Measurements from ENCODE around the gene CALM3.

GRCh38 chr19:46552891-46553290, 48.2 kb upstream of the CALM3 start:
- TF ChIP-seq REST (IDR thresholded peaks at IDR 0.05; ENCODE audit: insufficient read depth in 1 of 2, low read depth in 2 of 2, low read length in 2 of 2) = no peak
- TF ChIP-seq POLR2AphosphoS5 (IDR thresholded peaks at IDR 0.05; ENCODE audit: low read depth, low read length) = no peak
- TF ChIP-seq SIN3A (IDR thresholded peaks at IDR 0.05; ENCODE audit: borderline replicate concordance, insufficient read depth, low read length) = no peak

Data from PFSK-1 (cell line).